ENCODE results near the gene CELSR3. TPM values are rescaled to one million over a fixed set of nuclear protein-coding genes. Genes with fewer than 3 reads are reported as not detected.

The CELSR3 gene
- total RNA-seq, 2 experiments from 2014 or later, result 4.9 to 5.1 TPM

DNA sequence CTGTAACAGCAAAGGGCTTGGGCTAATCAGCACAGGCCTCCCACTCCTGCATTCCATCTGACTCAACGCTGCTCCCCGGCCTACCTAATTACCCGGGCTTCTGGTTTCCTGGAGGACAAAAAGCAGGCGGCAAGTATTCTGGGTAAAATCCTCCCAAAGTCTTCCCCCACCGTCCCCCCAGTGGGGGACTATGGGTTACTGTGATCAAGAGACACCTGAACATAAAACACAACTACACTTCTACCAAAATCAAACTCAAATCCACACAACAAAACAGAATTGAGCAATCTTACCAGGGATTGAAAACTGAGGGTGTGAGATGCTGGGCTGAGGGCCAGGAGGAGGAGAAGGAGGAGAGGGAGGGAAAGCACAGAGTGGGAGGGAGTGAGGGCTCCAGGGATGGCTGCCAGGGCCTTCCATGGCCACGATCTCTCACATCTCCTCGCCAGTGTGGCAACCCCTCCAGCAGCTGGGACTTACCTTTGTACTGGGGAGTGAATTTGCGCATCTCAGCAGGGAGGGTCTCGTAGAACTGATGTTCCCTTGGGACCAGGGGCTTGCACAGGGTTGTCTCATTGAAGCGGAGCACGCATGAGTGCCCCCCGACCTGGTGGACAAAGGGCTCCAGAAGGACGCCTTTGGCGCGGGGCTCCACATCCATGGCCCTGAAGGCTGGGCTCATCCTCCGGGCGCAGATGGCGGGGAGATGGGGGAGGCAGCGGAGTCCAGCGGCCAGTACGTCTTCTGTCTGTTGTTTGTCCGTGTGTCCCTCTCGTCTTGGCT is 32.1 kb upstream of the CELSR3 start:
- H3K36me3 Mint-ChIP-seq (ENCODE audit: low read depth), result peaks cover 21% of the 10 kb centered on the region
- no peak for DNase-seq
- no peak overlapping the region for H3K4me3 Mint-ChIP-seq
- no peaks in the 10 kb centered on the region for H3K27me3 Mint-ChIP-seq (ENCODE audit: low read depth)
- no peaks in the 10 kb centered on the region for H3K9me3 Mint-ChIP-seq
- CTCF ChIA-PET, result interaction anchor here (3.1 kb wide), 1 partner anchor 9 kb away, joined by 11 read pairs; the partner anchor contains the start of gene NCKIPSD
- no peak overlapping the region for H3K27ac Mint-ChIP-seq
- H3K4me1 Mint-ChIP-seq (ENCODE audit: low read depth), result peaks cover 17% of the 10 kb centered on the region
- intact Hi-C loops (cut with micrococcal nuclease), result no loop called here

- H3K27me3 Mint-ChIP-seq (ENCODE audit: low read depth), result no peaks in the 10 kb centered on the region
- no peaks in the 10 kb centered on the region for H3K9me3 Mint-ChIP-seq
- no peak for DNase-seq
- no peak overlapping the region for H3K4me3 Mint-ChIP-seq
- peaks cover 15% of the 10 kb centered on the region for H3K4me1 Mint-ChIP-seq (ENCODE audit: low read depth)
- intact Hi-C loops (cut with micrococcal nuclease), result no loop called here
- CTCF ChIA-PET, result no interaction called here
- H3K27ac Mint-ChIP-seq, result no peak overlapping the region
- peaks cover 22% of the 10 kb centered on the region for H3K36me3 Mint-ChIP-seq (ENCODE audit: low read depth)
Observed at GRCh38 chr3:48693826-48694225, 31.1 kb upstream of the CELSR3 start.

DNA sequence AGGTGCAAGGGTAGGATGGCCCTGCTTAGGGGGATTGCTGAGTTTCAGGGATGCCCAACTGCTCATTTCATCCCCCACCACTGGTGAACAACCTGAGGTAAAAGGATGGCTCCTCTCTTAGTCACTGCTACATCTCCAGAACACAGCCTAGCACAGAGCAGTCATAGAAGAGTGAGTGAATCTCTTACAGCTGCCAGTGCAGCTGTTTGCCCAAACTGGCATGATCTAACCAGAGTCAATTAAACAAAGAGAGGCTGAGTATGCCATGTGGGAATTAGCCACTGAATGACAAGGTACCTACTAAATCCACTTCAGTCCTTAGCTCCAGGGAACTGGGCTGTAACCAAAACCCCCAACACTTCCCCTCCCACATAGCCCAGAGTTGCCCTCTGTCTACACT is 29.9 kb upstream of the CELSR3 start:
- no peaks in the 10 kb centered on the region for H3K9me3 Mint-ChIP-seq
- CTCF ChIA-PET, result interaction anchor here (0.6 kb wide), 3 partner anchors 49 to 318 kb away, joined by 3 to 5 read pairs (median 3); no protein-coding TSS in a partner anchor
- no peak for DNase-seq
- no peaks in the 10 kb centered on the region for H3K27me3 Mint-ChIP-seq (ENCODE audit: low read depth)
- no peak overlapping the region for H3K27ac Mint-ChIP-seq
- peaks cover 24% of the 10 kb centered on the region for H3K36me3 Mint-ChIP-seq (ENCODE audit: low read depth)
- H3K4me3 Mint-ChIP-seq, result no peak overlapping the region
- intact Hi-C loops (cut with micrococcal nuclease), result no loop called here
- peaks cover 11% of the 10 kb centered on the region for H3K4me1 Mint-ChIP-seq (ENCODE audit: low read depth)

GRCh38 chr3:48690846-48691458 is 28.3 kb upstream of the CELSR3 start:
- intact Hi-C loops (cut with micrococcal nuclease), result no loop called here
- Mint-ChIP-seq H3K36me3 (ENCODE audit: low read depth) (peaks cover 22% of the 10 kb centered on the region), H3K9me3 (no peaks in the 10 kb centered on the region), H3K27ac (peak overlapping the region; percentile 56), H3K4me1 (ENCODE audit: low read depth) (peaks cover 9% of the 10 kb centered on the region), H3K4me3 (no peak overlapping the region), H3K27me3 (ENCODE audit: low read depth) (no peaks in the 10 kb centered on the region)
- CTCF ChIA-PET, result interaction anchor here (1.2 to 1.8 kb wide), 2 partner anchors 26 to 49 kb away, joined by 3 to 4 read pairs; partner anchors contain the start of gene IP6K2
- no peak for DNase-seq

DNA sequence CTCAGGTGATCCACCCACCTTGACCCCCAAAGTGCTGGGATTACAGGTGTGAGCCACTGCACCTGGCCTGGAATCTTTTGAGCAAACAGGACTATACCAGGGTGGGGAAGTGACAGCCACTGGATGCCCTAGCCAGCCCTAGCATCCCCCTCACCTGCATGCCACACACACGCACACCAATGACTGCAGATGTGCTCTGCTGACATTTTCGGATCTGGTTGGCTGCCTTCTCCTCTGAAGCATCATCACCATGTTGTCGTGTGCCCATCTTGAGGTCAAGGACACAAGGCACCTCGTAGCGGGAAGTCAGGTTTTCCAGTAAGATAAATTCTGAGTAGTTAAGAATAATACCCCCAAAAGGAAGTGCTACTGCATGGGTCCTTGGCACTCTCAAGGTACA is 26.7 kb upstream of the CELSR3 start:
- CTCF ChIA-PET, result no interaction called here
- intact Hi-C loops (cut with micrococcal nuclease), result no loop called here
- Mint-ChIP-seq H3K27ac (no peak overlapping the region), H3K4me1 (ENCODE audit: low read depth) (peaks cover 16% of the 10 kb centered on the region), H3K36me3 (ENCODE audit: low read depth) (peaks cover 15% of the 10 kb centered on the region), H3K9me3 (no peaks in the 10 kb centered on the region), H3K4me3 (no peak overlapping the region), H3K27me3 (ENCODE audit: low read depth) (no peaks in the 10 kb centered on the region)
- no peak for DNase-seq

DNA sequence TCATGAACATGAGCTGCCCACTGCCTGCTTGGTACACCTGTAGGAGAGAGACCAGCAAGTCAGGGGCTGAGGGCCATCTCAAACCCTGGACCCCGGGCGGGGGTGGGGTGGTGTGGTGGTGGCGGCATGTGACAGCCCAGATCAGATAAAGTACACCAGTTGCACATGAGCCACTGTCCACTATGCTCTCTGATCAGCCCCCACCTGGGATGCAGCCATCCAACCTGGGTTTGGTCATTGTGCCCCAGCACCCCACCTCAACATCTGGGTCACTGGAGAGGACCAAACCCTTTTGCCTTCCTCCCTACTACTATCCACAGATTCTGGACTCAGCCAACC is 26.0 kb upstream of the CELSR3 start:
- Mint-ChIP-seq H3K4me3 (no peak overlapping the region), H3K27ac (no peak overlapping the region), H3K9me3 (no peaks in the 10 kb centered on the region), H3K36me3 (ENCODE audit: low read depth) (peaks cover 15% of the 10 kb centered on the region), H3K27me3 (ENCODE audit: low read depth) (no peaks in the 10 kb centered on the region), H3K4me1 (ENCODE audit: low read depth) (peaks cover 21% of the 10 kb centered on the region)
- no peak for DNase-seq
- intact Hi-C loops (cut with micrococcal nuclease), result no loop called here
- CTCF ChIA-PET, result interaction anchor here (0.7 to 0.9 kb wide), 3 partner anchors 24 to 288 kb away, joined by 3 read pairs; no protein-coding TSS in a partner anchor

GRCh38 chr3:48688032-48688736 is 25.5 kb upstream of the CELSR3 start:
- H3K4me3 Mint-ChIP-seq, result no peak overlapping the region
- intact Hi-C loops (cut with micrococcal nuclease), result no loop called here
- H3K4me1 Mint-ChIP-seq (ENCODE audit: low read depth), result peaks cover 26% of the 10 kb centered on the region
- peaks cover 15% of the 10 kb centered on the region for H3K36me3 Mint-ChIP-seq (ENCODE audit: low read depth)
- no peaks in the 10 kb centered on the region for H3K27me3 Mint-ChIP-seq (ENCODE audit: low read depth)
- CTCF ChIA-PET, result interaction anchor here (0.6 to 1.1 kb wide), 7 partner anchors 16 to 287 kb away, joined by 3 read pairs; no protein-coding TSS in a partner anchor
- no peak for DNase-seq
- H3K9me3 Mint-ChIP-seq, result no peaks in the 10 kb centered on the region
- H3K27ac Mint-ChIP-seq, result no peak overlapping the region

DNA sequence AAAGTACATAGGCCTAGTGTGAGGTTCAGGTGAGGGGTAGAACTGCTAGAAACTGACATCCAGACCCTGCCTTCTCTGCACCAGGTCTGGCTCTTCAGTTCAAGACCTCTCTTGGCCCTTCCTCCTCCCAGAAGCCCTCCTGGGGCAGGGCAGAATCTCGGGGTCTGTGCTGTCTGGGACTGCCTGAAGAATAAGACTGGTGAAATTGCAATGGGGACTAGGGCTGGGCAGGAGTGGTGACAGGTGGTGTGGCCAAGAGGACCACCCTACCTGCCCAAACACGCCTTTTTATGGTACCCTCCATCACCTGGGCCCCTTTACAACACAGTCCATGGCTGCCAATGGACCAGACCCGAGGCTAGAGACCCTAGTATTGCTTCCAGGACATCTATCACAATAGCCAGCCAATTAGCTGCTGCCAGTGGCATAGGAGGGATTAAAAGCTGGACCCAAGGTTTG is 24.6 kb upstream of the CELSR3 start:
- Mint-ChIP-seq H3K27ac (no peak overlapping the region), H3K9me3 (no peaks in the 10 kb centered on the region), H3K4me1 (ENCODE audit: low read depth) (peaks cover 27% of the 10 kb centered on the region), H3K27me3 (ENCODE audit: low read depth) (no peaks in the 10 kb centered on the region), H3K36me3 (ENCODE audit: low read depth) (peaks cover 13% of the 10 kb centered on the region), H3K4me3 (no peak overlapping the region)
- DNase-seq, result no peak
- intact Hi-C loops (cut with micrococcal nuclease), result loop anchor here (2.0 kb wide), 1 partner anchor 286 kb away; no protein-coding TSS in a partner anchor
- CTCF ChIA-PET, result interaction anchor here (0.6 to 1.8 kb wide), 8 partner anchors 9 to 286 kb away, joined by 3 to 11 read pairs (median 5); partner anchors contain the start of gene SLC26A6

DNA sequence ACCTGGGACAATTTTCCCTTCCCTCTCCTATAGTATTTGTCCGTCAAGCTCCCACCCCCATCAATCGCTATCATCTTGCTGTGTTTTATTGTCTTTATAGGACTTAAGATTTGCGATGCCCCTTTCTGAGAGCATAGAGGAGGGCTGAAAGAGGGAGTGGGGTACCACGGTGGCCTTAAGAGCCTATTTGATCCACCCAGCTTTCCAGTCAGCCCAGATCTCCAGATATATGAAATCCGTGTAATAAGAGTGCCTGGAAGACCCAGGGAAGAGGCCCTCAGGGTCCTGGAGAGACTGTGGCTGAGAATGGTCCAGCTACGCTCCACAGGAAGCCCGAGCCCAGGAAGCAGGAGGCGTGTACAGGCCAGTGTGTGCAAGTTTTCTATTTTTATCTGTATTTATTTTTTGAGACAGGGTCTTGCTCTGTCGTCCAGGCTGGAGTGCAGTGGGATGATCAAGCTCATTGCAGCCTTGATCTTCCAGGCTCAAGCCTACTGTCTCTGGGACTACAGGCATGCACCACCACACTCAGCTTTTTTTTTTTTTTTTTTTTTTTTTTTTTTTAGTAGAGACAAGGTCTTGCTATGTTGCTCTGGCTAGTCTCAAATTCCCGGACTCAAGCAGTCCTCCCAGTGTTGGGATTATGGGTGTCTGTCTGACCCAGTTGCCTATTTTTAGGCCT is 24.0 kb upstream of the CELSR3 start:
- peak overlapping the region; percentile 83 for H3K4me3 Mint-ChIP-seq
- no peaks in the 10 kb centered on the region for H3K27me3 Mint-ChIP-seq (ENCODE audit: low read depth)
- CTCF ChIA-PET, result interaction anchor here (0.5 to 1.8 kb wide), 11 partner anchors 10 to 286 kb away, joined by 3 to 11 read pairs (median 4); partner anchors contain the start of gene SLC26A6
- H3K9me3 Mint-ChIP-seq, result no peaks in the 10 kb centered on the region
- intact Hi-C loops (cut with micrococcal nuclease), result loop anchor here (2.0 kb wide), 1 partner anchor 286 kb away; no protein-coding TSS in a partner anchor
- H3K27ac Mint-ChIP-seq, result no peak overlapping the region
- H3K36me3 Mint-ChIP-seq (ENCODE audit: low read depth), result peaks cover 15% of the 10 kb centered on the region
- no peak for DNase-seq
- peaks cover 27% of the 10 kb centered on the region for H3K4me1 Mint-ChIP-seq (ENCODE audit: low read depth)

DNA sequence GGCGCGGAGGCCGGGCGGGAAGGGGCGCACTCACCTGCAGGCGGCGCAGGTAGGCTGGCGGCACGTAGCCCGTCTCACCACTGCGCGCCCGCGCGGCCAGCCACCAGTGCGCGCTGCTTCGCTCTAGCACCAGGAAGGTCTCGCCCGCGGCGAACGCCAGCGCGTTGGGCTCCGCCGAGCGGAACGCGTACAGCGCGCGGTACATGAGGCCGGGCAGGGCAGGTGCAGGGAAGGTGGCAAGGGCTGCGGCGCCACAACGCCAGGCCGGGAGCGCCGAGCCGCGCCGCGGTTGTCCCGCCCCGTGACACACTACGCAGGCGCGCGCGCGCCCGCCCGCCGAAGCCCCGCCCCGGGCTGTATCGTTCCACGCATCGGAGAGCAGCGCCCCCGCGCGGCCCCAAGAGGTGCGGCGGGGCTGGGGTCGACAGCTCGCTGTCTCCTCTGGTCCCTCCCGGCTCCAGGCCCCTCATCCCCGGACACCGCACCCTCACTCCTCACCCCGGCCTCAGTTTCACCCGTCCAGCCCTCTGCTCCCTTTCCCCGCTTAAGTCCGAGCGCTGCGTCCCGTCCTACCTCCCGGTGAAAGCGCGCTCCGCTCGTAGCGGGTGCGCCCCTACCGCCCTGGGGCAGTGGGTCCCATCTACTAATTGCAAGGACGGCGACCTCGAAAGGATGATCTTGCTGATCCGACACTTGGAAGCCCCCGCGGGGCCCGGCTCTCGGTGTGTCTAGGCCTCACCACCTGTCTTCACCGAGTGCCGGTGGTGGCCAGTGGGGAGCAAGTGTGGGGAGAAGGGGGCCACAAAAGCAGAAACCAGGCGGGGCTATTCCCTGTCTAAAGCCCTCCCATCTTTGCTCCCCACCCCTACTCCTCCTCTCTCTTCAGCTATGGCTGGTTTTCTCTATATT is 23.2 kb upstream of the CELSR3 start, which contains the start of gene NCKIPSD:
TSS of gene NCKIPSD (minus strand) at position 313 of the 909 bp plus-strand sequence. CDS start at position 205, 108 bp downstream.
- Mint-ChIP-seq H3K9me3 (no peaks in the 10 kb centered on the region), H3K4me1 (ENCODE audit: low read depth) (peaks cover 25% of the 10 kb centered on the region), H3K27ac (peak within 1 kb of the TSS; percentile 73), H3K4me3 (peak within 1 kb of the TSS; percentile 83), H3K27me3 (ENCODE audit: low read depth) (no peaks in the 10 kb centered on the region), H3K36me3 (ENCODE audit: low read depth) (peaks cover 13% of the 10 kb centered on the region)
- peak; percentile 91 for DNase-seq
- intact Hi-C loops (cut with micrococcal nuclease), result loop anchor here (1.0 to 2.0 kb wide), 7 partner anchors 25 to 285 kb away; partner anchors contain the start of genes IP6K2, SLC26A6 and UQCRC1
- CTCF ChIA-PET, result interaction anchor here (0.6 to 1.8 kb wide), 12 partner anchors 11 to 285 kb away, joined by 3 to 11 read pairs (median 4); partner anchors contain the start of gene SLC26A6

- Mint-ChIP-seq H3K27ac (peak overlapping the region; percentile 73), H3K27me3 (ENCODE audit: low read depth) (no peaks in the 10 kb centered on the region), H3K4me3 (peak overlapping the region; percentile 83), H3K4me1 (ENCODE audit: low read depth) (peaks cover 31% of the 10 kb centered on the region), H3K36me3 (ENCODE audit: low read depth) (peaks cover 19% of the 10 kb centered on the region), H3K9me3 (no peaks in the 10 kb centered on the region)
- DNase-seq, result no peak
- CTCF ChIA-PET, result interaction anchor here (0.6 to 1.8 kb wide), 3 partner anchors 11 to 146 kb away, joined by 4 to 11 read pairs (median 7); partner anchors contain the start of gene PFKFB4
- intact Hi-C loops (cut with micrococcal nuclease), result loop anchor here (1.0 to 2.0 kb wide), 6 partner anchors 24 to 126 kb away; partner anchors contain the start of genes IP6K2, SLC26A6 and UQCRC1
Observed at GRCh38 chr3:48685293-48685602, 22.6 kb upstream of the CELSR3 start.

Data from activated naive CD4-positive, alpha-beta T cell treated with anti-CD3 and anti-CD28 coated beads for 36 hours (primary cell).